H1 (cell line): ENCODE data around the gene ZYX. TPM values are rescaled to one million over a fixed set of nuclear protein-coding genes. Genes with fewer than 3 reads are reported as not detected.

Experiments
- ATF2 ChIP-seq: IDR thresholded peaks from 2 replicates; pipeline ENCODE4 v1.6.1; 2012; ENCODE audit warnings: low read length, inconsistent platforms
- CHD2 ChIP-seq: IDR thresholded peaks from 2 replicates; pipeline ENCODE4 v1.6.1; 2012; ENCODE audit warnings: low read length, improper control_type of control experiment
- CHD7 ChIP-seq: fragments of 300-600 bp; sonication (generic); IDR thresholded peaks from 2 replicates; pipeline ENCODE4 v1.7.1; 2012; ENCODE audit warnings: low read length, moderate library complexity, mild to moderate bottlenecking, inconsistent platforms; ENCODE audit not compliant: insufficient replicate concordance
- GABPA ChIP-seq: IDR thresholded peaks from 2 replicates; pipeline ENCODE4 v1.6.1; 2011; ENCODE audit warnings: mild to moderate bottlenecking, low read length, moderate library complexity, borderline replicate concordance; ENCODE audit not compliant: insufficient read depth
- POU5F1 ChIP-seq: IDR thresholded peaks from 2 replicates; pipeline ENCODE4 v1.6.1; 2011; ENCODE audit warnings: low read depth, mild to moderate bottlenecking, low read length, moderate library complexity
- polyA plus RNA-seq, 7 experiments: library from polyadenylated mRNA; depleted of rRNA in 3 of 7; stranded (reverse) in 5 of 7; unstranded in 2 of 7; fragments of >200 nt in 5 of 7; fragments of 200-250 nt in 2 of 7; gene quantifications; 1 replicate in 5 of 7; 2 replicates in 1 of 7; 4 replicates in 1 of 7; pipeline versions ENCODE4 v1.2.1 to v1.2.3, GENCODE V29; 2011 to 2013; ENCODE audit warnings: missing spikeins in 2 of 7, mixed read lengths in 2 of 7
- total RNA-seq: library from RNA; stranded (reverse); fragmentation: NEBNext Ultra II Directional; extraction: Animal tissue kit (Norgen Biotek cat#: 25700); gene quantifications from 2 replicates; pipeline ENCODE4 v1.2.1, GENCODE V29; 2021

The ZYX gene
- total and polyA plus RNA-seq, 2 of the 8 experiments (the other 6 are each of a cell fraction or from before 2014, with no cell fraction given), result 40.6 to 159 TPM

GRCh38 chr7:143405173-143406001 lies 24.2 kb downstream of the ZYX start (continued):
- TF ChIP-seq GABPA (no peak), CHD2 (no peak), CHD7 (no peak), POU5F1 (no peak), ATF2 (no peak)
